ENCODE measurements around the gene CFAP119. TPM values are rescaled to one million over a fixed set of nuclear protein-coding genes. Genes with fewer than 3 reads are reported as not detected.

Gene CFAP119
- total and polyA plus RNA-seq, 9 of the 15 experiments (the other 6 are each of a cell fraction or from before 2014, with no cell fraction given): 5.5 to 33.7 (median 9.6) TPM

DNA sequence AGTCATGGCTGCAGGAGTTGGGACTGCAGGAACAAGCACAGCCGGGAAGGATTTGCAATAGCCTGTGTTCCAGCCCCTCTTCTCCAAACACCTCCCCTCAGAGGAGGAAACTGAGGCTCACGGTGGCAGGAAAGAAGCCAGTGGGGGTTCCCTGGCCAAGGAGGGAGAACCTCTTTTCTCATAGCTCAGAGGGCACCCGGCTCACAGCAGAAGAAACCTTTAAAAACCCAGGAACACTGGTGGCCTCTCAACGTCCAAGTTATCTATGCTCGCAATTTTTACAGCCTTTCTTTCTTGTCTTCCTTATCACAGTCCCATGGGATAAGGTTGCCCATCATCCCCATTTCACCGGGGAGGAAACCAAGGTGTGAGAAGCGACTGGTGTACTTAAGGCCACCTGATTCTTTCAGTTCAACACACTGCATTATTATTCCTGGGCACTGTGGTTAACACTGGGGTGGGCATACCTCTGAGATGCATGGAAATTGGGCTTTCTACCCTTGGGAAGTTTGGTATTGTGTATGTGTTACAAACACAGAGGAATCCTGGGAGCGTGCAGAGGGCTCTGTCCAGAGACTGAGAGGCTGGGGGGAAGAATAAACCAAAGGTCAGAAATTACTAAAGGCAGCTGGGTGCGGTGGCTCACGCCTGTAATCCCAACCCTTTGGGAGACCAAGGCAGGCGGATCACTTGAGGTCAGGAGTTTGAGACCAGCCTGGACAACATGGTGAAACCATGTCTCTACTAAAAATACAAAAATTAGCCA lies 25.9 kb upstream of the CFAP119 start (continued):
- TF ChIP-seq DNMT1 (IDR thresholded peaks at IDR 0.05) (no peak), CBFA2T3 (IDR thresholded peaks at IDR 0.05) (no peak), ZNF165 (CRISPR knock-in tag; IDR thresholded peaks at IDR 0.05; ENCODE audit: borderline replicate concordance) (no peak), POLR2B (IDR thresholded peaks at IDR 0.05; ENCODE audit: low read depth, partially characterized antibody) (no peak)
- TF ChIP-seq, protein P1, sequence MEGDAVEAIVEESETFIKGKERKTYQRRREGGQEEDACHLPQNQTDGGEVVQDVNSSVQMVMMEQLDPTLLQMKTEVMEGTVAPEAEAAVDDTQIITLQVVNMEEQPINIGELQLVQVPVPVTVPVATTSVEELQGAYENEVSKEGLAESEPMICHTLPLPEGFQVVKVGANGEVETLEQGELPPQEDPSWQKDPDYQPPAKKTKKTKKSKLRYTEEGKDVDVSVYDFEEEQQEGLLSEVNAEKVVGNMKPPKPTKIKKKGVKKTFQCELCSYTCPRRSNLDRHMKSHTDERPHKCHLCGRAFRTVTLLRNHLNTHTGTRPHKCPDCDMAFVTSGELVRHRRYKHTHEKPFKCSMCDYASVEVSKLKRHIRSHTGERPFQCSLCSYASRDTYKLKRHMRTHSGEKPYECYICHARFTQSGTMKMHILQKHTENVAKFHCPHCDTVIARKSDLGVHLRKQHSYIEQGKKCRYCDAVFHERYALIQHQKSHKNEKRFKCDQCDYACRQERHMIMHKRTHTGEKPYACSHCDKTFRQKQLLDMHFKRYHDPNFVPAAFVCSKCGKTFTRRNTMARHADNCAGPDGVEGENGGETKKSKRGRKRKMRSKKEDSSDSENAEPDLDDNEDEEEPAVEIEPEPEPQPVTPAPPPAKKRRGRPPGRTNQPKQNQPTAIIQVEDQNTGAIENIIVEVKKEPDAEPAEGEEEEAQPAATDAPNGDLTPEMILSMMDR (IDR thresholded peaks at IDR 0.05 in 2 of 3, conservative IDR thresholded peaks at IDR 0.05 in 1 of 3; ENCODE audit: insufficient read depth in 2 of 3, low read depth in 1 of 3, low read length in 3 of 3): no peak
- TF ChIP-seq, protein P2, sequence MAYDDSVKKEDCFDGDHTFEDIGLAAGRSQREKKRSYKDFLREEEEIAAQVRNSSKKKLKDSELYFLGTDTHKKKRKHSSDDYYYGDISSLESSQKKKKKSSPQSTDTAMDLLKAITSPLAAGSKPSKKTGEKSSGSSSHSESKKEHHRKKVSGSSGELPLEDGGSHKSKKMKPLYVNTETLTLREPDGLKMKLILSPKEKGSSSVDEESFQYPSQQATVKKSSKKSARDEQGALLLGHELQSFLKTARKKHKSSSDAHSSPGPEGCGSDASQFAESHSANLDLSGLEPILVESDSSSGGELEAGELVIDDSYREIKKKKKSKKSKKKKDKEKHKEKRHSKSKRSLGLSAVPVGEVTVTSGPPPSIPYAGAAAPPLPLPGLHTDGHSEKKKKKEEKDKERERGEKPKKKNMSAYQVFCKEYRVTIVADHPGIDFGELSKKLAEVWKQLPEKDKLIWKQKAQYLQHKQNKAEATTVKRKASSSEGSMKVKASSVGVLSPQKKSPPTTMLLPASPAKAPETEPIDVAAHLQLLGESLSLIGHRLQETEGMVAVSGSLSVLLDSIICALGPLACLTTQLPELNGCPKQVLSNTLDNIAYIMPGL (CRISPR knock-in tag; IDR thresholded peaks at IDR 0.05): no peak
- TF ChIP-seq, protein P3, sequence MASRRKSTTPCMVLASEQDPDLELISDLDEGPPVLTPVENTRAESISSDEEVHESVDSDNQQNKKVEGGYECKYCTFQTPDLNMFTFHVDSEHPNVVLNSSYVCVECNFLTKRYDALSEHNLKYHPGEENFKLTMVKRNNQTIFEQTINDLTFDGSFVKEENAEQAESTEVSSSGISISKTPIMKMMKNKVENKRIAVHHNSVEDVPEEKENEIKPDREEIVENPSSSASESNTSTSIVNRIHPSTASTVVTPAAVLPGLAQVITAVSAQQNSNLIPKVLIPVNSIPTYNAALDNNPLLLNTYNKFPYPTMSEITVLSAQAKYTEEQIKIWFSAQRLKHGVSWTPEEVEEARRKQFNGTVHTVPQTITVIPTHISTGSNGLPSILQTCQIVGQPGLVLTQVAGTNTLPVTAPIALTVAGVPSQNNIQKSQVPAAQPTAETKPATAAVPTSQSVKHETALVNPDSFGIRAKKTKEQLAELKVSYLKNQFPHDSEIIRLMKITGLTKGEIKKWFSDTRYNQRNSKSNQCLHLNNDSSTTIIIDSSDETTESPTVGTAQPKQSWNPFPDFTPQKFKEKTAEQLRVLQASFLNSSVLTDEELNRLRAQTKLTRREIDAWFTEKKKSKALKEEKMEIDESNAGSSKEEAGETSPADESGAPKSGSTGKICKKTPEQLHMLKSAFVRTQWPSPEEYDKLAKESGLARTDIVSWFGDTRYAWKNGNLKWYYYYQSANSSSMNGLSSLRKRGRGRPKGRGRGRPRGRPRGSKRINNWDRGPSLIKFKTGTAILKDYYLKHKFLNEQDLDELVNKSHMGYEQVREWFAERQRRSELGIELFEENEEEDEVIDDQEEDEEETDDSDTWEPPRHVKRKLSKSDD (conservative IDR thresholded peaks at IDR 0.05; ENCODE audit: low read length): no peak

Measured in K562 (cell line).